ENCODE measurements around the gene ZNF213.

Gene ZNF213

DNA sequence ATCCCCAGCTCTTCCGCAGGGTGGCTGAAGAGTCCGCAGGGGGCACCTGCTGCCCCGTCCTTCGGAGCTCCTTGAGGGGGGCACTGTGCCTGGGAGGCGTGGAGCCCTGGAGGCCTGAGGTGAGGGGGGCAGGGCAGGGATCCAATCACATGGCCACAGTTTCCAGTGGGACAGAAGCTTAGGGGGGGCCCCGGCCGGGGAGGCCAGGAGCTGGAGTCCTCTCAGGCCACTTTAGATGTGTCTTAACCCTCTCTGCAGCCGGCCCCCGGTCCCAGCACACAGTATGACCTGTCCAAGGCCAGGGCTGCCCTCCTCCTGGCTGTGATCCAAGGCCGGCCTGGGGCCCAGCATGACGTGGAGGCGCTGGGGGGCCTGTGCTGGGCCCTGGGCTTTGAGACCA is 10.8 kb downstream of the ZNF213 start:
- H3K9me3 ChIP-seq (ENCODE audit: control insufficient read depth, insufficient read depth, low read depth, low read length): no peaks in the 10 kb centered on the region
- no peaks in the 10 kb centered on the region for H3K4me1 ChIP-seq (ENCODE audit: control insufficient read depth, insufficient read depth, low read length)
- H3K36me3 ChIP-seq (ENCODE audit: control insufficient read depth in 2 of 2, insufficient read depth in 1 of 2, low read length in 2 of 2): peaks cover 0 to 21% of the 10 kb centered on the region in 2 experiments; a peak in 1 of 3 replicates
- no peak overlapping the region for H3K27ac ChIP-seq (ENCODE audit: extremely low read depth, low read depth, low read length)
- TF ChIP-seq GLIS2 (tag by site-specific recombination; IDR thresholded peaks at IDR 0.05) (0 out of 2 replicates have a peak, but pooled peaks have one; percentile 28), ZNF211 (tag by site-specific recombination; IDR thresholded peaks at IDR 0.05; ENCODE audit: low read depth) (no peak), GLIS1 (tag by site-specific recombination; IDR thresholded peaks at IDR 0.05) (peak; percentile 40)
- ChIA-PET POLR2A (interaction anchor here (1.2 kb wide), 1 partner anchor 26 kb away, joined by 3 read pairs; no protein-coding TSS in a partner anchor), CTCF (interaction anchor here (0.7 kb wide), 1 partner anchor 20 kb away, joined by 3 read pairs; no protein-coding TSS in a partner anchor)
- H3K4me3 ChIP-seq (ENCODE audit: low read depth, low read length): no peak overlapping the region

GRCh38 chr16:3147046-3147756 is 12.4 kb downstream of the ZNF213 start:
- H3K9me3 ChIP-seq (ENCODE audit: control insufficient read depth, insufficient read depth, low read depth, low read length): no peaks in the 10 kb centered on the region
- TF ChIP-seq SCRT2 (tag by site-specific recombination; IDR thresholded peaks at IDR 0.05) (no peak), ZFP69B (tag by site-specific recombination; IDR thresholded peaks at IDR 0.05) (no peak), ZNF416 (tag by site-specific recombination; IDR thresholded peaks at IDR 0.05) (no peak), ZBTB8A (tag by site-specific recombination; IDR thresholded peaks at IDR 0.05) (no peak)
- peaks cover 0 to 6% of the 10 kb centered on the region in 2 experiments; a peak in 1 of 3 replicates for H3K36me3 ChIP-seq (ENCODE audit: control insufficient read depth in 2 of 2, insufficient read depth in 1 of 2, low read length in 2 of 2)
- no peaks in the 10 kb centered on the region for H3K4me1 ChIP-seq (ENCODE audit: control insufficient read depth, insufficient read depth, low read length)
- H3K27ac ChIP-seq (ENCODE audit: extremely low read depth, low read depth, low read length): no peak overlapping the region
- H3K4me3 ChIP-seq (ENCODE audit: low read depth, low read length): no peak overlapping the region
- ChIA-PET POLR2A (interaction anchor here (0.6 to 1.6 kb wide), 5 partner anchors 12 to 101 kb away, joined by 3 to 20 read pairs (median 4); partner anchors contain the start of genes MMP25 and ZNF213), CTCF (interaction anchor here (1.0 to 1.9 kb wide), 2 partner anchors 17 to 21 kb away, joined by 4 to 20 read pairs; no protein-coding TSS in a partner anchor)

DNA sequence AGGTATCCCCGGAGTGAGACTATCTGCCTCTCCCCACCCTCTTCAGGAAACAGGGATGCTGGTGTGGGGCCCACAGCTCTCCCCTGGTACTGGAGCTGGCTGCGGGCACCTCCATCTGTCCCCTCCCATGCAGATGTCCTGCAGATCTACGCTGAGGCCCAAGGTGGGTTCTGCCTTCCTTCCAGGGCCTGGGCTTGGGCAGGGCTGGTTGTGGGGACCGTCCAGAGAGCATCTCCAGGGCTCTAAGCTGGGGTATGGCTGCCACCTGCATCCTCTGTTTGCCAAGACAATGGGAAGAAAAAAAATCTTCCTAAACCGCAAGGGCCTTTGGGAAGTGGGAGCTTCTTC is 12.9 kb downstream of the ZNF213 start:
- CTCF ChIA-PET: interaction anchor here (0.7 to 1.9 kb wide), 3 partner anchors 17 to 89 kb away, joined by 3 to 20 read pairs (median 4); no protein-coding TSS in a partner anchor
- Histone ChIP-seq H3K27ac (ENCODE audit: extremely low read depth, low read depth, low read length) (no peak overlapping the region), H3K36me3 (ENCODE audit: control insufficient read depth in 2 of 2, insufficient read depth in 1 of 2, low read length in 2 of 2) (peaks cover 0 to under 1% of the 10 kb centered on the region in 2 experiments; a peak in 1 of 3 replicates), H3K9me3 (ENCODE audit: control insufficient read depth, insufficient read depth, low read depth, low read length) (no peaks in the 10 kb centered on the region), H3K4me1 (ENCODE audit: control insufficient read depth, insufficient read depth, low read length) (no peaks in the 10 kb centered on the region), H3K4me3 (ENCODE audit: low read depth, low read length) (no peak overlapping the region)
- POLR2A ChIA-PET: interaction anchor here (0.6 to 1.6 kb wide), 5 partner anchors 11 to 102 kb away, joined by 3 to 20 read pairs (median 4); partner anchors contain the start of genes MMP25 and ZNF213
- TF ChIP-seq ZNF639 (tag by site-specific recombination; IDR thresholded peaks at IDR 0.05) (no peak), ZNF140 (tag by site-specific recombination; IDR thresholded peaks at IDR 0.05) (no peak), ZNF571 (tag by site-specific recombination; IDR thresholded peaks at IDR 0.05) (no peak), ZFHX2 (tag by site-specific recombination; conservative IDR thresholded peaks at IDR 0.05) (no peak)

DNA sequence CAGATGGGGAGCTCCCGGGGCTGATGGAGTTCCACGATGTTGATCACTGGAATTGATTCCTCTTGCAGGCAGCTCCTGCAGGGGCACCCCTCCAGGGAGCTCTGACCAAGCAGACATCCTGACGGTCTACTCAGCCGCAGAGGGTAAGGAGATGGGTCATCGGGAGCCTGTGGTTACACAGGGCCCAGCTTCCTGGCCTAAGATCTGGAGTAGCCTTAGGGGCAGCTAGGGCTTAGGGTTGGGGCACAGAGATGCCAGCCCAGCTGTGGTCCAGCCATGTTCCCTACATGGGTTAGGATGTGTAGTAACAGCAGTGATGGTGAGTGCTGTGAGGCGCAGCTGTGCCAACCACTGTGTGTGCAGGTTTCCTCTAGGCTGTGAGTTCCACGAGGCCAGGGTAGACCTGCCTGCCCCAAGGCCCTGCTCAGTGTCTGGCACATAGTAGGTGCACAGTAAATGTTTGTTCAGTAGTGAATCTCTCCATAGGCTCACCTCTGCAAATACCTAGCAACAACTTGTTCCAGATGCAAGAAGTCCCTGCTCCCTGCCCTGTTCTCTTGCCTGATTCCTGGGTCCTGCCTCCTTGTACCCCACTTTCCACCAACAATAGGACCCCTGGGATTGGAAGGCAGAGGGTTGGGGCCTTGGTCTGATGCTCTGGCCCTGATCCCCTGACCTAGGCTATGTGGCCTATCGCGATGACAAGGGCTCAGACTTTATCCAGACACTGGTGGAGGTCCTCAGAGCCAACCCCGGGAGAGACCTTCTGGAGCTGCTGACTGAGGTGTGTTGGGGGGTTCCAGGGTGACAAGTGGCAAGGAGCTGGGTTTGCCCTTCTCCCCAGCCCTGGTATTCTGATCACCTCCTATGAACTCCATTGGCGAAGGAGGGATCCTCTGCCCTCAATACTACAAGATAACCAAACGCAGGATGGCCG is 13.7 kb downstream of the ZNF213 start:
- POLR2A ChIA-PET: interaction anchor here (1.1 to 2.3 kb wide), 4 partner anchors 10 to 23 kb away, joined by 3 to 20 read pairs (median 10); partner anchors contain the start of gene ZNF213

More for the DNA sequence above, 13.7 kb downstream of the ZNF213 start:
- TF ChIP-seq ZBTB20 (tag by site-specific recombination; IDR thresholded peaks at IDR 0.05) (no peak), ZNF664 (tag by site-specific recombination; IDR thresholded peaks at IDR 0.05) (peak; percentile 53; the same call in 1 of the 2 replicates)
- no peaks in the 10 kb centered on the region for H3K36me3 ChIP-seq (ENCODE audit: control insufficient read depth in 2 of 2, insufficient read depth in 1 of 2, low read length in 2 of 2)
- H3K27ac ChIP-seq (ENCODE audit: extremely low read depth, low read depth, low read length): no peak overlapping the region; the same call in 1 of the 2 replicates
- CTCF ChIA-PET: interaction anchor here (0.6 to 2.4 kb wide), 6 partner anchors 14 to 354 kb away, joined by 3 to 20 read pairs (median 6); partner anchors contain the start of gene ZNF213
- no peak overlapping the region for H3K4me3 ChIP-seq (ENCODE audit: low read depth, low read length)
- H3K4me1 ChIP-seq (ENCODE audit: control insufficient read depth, insufficient read depth, low read length): no peaks in the 10 kb centered on the region
- H3K9me3 ChIP-seq (ENCODE audit: control insufficient read depth, insufficient read depth, low read depth, low read length): no peaks in the 10 kb centered on the region

All from HEK293 (cell line).